PC-3 (cell line): ENCODE data around the gene CHKB. TPM values are rescaled to one million over a fixed set of nuclear protein-coding genes. Genes with fewer than 3 reads are reported as not detected.

Source experiments
- ATAC-seq: fragments of 200-7000 bp; cut with Tn5 transposase; 2 replicates; pipeline ENCODE4 v1.9.1; 2020; ENCODE audit warnings: mild to moderate bottlenecking, moderate library complexity
- BruUV-seq: library from RNA; stranded (reverse); fragments of 400-500 nt; replicated peaks from 2 replicates; lab custom pipeline; 2021; lab: Mats Ljungman, UMichigan
- CTCF ChIA-PET: fragments of 300-600 bp; sonication (Branson Sonifier 250); formaldehyde crosslinking; loops from one replicate; lab custom pipeline; 2022; ENCODE audit warnings: antibody characterized with exemption; lab: Charles Lee
- POLR2A ChIA-PET: fragments of 300-600 bp; sonication (Branson Sonifier 250); formaldehyde crosslinking; loops from one replicate; lab custom pipeline; 2022; ENCODE audit warnings: antibody characterized with exemption; ENCODE audit not compliant: unreplicated experiment; lab: Charles Lee
- DNase-seq: peaks from one replicate; pipeline ENCODE4 v3.0.0-alpha.2; 2015
- H2AFZ ChIP-seq: fragments of 300-600 bp; sonication (generic); 2 replicates; pipeline ENCODE4 v1.6.0; 2016; ENCODE audit warnings: antibody characterized with exemption, low read length
- H3F3A ChIP-seq: fragments of 300-600 bp; sonication (generic); one replicate; pipeline ENCODE4 v1.6.0; 2017; ENCODE audit warnings: antibody characterized with exemption, low read length, control low read depth, mild to moderate bottlenecking; ENCODE audit not compliant: unreplicated experiment
- H3K27ac ChIP-seq: fragments of 300-600 bp; sonication (generic); 2 replicates; pipeline ENCODE4 v1.5.1; 2016; ENCODE audit warnings: mild to moderate bottlenecking, low read length
- H3K27me3 ChIP-seq: fragments of 300-600 bp; sonication (generic); 2 replicates; pipeline ENCODE4 v1.6.1; 2016; ENCODE audit warnings: low read length, mixed read lengths
- H3K36me3 ChIP-seq: fragments of 300-600 bp; sonication (generic); 2 replicates; pipeline ENCODE4 v1.6.1; 2016; ENCODE audit warnings: low read depth, mixed run types, low read length, mixed read lengths
- H3K4me1 ChIP-seq: fragments of 300-600 bp; sonication (generic); 2 replicates; pipeline ENCODE4 v1.5.1; 2016; ENCODE audit warnings: low read length; ENCODE audit not compliant: insufficient read depth
- H3K4me2 ChIP-seq: fragments of 300-600 bp; sonication (generic); 2 replicates; pipeline ENCODE4 v1.6.0; 2016; ENCODE audit warnings: low read length
- H3K4me3 ChIP-seq: fragments of 300-600 bp; sonication (generic); 2 replicates; pipeline ENCODE4 v1.5.1; 2016; ENCODE audit warnings: mild to moderate bottlenecking, low read length, mixed read lengths
- H3K79me2 ChIP-seq: fragments of 300-600 bp; sonication (generic); 2 replicates; pipeline ENCODE4 v1.6.1; 2017; ENCODE audit warnings: low read length, mixed read lengths
- H3K9ac ChIP-seq: fragments of 300-600 bp; sonication (generic); 2 replicates; pipeline ENCODE4 v1.6.0; 2016; ENCODE audit warnings: mild to moderate bottlenecking, low read length
- H3K9me2 ChIP-seq: fragments of 300-600 bp; sonication (generic); replicated peaks from 2 replicates; pipeline ENCODE4 v1.6.1; 2016; ENCODE audit warnings: mixed run types, low read length, mixed read lengths
- H3K9me3 ChIP-seq: fragments of 300-600 bp; sonication (generic); 2 replicates; pipeline ENCODE4 v1.6.1; 2016; ENCODE audit warnings: low read length, mixed read lengths
- H4K20me1 ChIP-seq: fragments of 300-600 bp; sonication (generic); 2 replicates; pipeline ENCODE4 v1.6.1; 2016; ENCODE audit warnings: low read length, mixed read lengths
- EZH2 ChIP-seq: fragments of 300-600 bp; sonication (generic); IDR thresholded peaks from one replicate; pipeline ENCODE4 v1.6.1; 2017; ENCODE audit warnings: antibody characterized with exemption, mild to moderate bottlenecking, low read length; ENCODE audit not compliant: unreplicated experiment
- EZH2phosphoT487 ChIP-seq: fragments of 300-600 bp; sonication (generic); IDR thresholded peaks from 2 replicates; pipeline ENCODE4 v1.6.1; 2018; ENCODE audit warnings: mild to moderate bottlenecking, antibody characterized with exemption, low read length, borderline replicate concordance
- intact Hi-C: fragments of 100-400 bp; cut with micrococcal nuclease; formaldehyde crosslinking; loops from 2 replicates; pipeline ENCODE4 v1.9.0; 2023
- total RNA-seq: library from RNA; depleted of rRNA; stranded (reverse); fragments of >200 nt; gene quantifications from 2 replicates; pipeline ENCODE4 v1.2.3, GENCODE V29; 2014
- TF ChIP-seq, protein P1 (sequence below): fragments of 300-600 bp; sonication (generic); conservative IDR thresholded peaks from 2 replicates; pipeline ENCODE4 v1.5.1; 2017; ENCODE audit warnings: antibody characterized with exemption, low read depth, mild to moderate bottlenecking, low read length

CHKB gene
- total RNA-seq, 1 experiment from 2014 or later = 31.5 TPM

DNA sequence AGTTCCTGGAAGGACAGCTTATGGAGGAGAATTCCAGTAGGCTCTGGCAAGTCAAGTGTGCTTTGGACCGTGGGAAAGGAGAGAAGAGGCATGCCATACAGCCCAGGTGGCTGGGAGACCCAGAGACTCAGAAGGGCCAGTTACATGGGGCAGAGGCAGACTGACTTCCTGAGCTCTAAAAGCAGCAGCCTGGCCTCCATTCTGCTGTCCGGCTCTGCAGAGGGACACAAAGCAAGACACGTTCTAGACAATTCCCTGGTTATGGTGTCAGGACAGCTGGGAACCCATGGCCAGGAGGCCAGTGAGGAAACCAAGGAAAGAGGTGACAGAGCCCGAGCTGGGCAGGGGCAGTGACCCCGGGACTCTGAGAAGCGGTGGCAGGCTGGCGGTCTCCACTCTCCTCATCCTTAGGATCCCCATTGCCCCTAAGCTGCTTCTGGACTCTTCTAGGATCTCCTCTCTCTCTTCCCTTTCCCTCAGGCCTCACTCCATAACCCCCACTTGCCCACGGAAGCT, 7.2 kb downstream of the CHKB start:
- H4K20me1 ChIP-seq = no peaks in the 10 kb centered on the region
- no peak overlapping the region for H3K4me2 ChIP-seq
- no peaks in the 10 kb centered on the region for H3K27me3 ChIP-seq
- H2AFZ ChIP-seq = no peak overlapping the region
- ChIA-PET CTCF (no interaction called here), POLR2A (no interaction called here)
- no peak for DNase-seq
- H3K36me3 ChIP-seq = no peaks in the 10 kb centered on the region
- no peaks in the 10 kb centered on the region for H3F3A ChIP-seq
- no peak for ATAC-seq
- no peaks in the 10 kb centered on the region for H3K79me2 ChIP-seq
- no peak overlapping the region for H3K4me3 ChIP-seq
- H3K9me2 ChIP-seq = no peaks in the 10 kb centered on the region
- BruUV-seq = no TSS peak
- no peak for TF ChIP-seq EZH2phosphoT487
- TF ChIP-seq, protein P1, sequence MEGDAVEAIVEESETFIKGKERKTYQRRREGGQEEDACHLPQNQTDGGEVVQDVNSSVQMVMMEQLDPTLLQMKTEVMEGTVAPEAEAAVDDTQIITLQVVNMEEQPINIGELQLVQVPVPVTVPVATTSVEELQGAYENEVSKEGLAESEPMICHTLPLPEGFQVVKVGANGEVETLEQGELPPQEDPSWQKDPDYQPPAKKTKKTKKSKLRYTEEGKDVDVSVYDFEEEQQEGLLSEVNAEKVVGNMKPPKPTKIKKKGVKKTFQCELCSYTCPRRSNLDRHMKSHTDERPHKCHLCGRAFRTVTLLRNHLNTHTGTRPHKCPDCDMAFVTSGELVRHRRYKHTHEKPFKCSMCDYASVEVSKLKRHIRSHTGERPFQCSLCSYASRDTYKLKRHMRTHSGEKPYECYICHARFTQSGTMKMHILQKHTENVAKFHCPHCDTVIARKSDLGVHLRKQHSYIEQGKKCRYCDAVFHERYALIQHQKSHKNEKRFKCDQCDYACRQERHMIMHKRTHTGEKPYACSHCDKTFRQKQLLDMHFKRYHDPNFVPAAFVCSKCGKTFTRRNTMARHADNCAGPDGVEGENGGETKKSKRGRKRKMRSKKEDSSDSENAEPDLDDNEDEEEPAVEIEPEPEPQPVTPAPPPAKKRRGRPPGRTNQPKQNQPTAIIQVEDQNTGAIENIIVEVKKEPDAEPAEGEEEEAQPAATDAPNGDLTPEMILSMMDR = no peak
- no peak overlapping the region for H3K9ac ChIP-seq
- intact Hi-C loops = no loop called here
- no peak overlapping the region for H3K27ac ChIP-seq
- H3K4me1 ChIP-seq = no peaks in the 10 kb centered on the region
- H3K9me3 ChIP-seq = no peaks in the 10 kb centered on the region

DNA sequence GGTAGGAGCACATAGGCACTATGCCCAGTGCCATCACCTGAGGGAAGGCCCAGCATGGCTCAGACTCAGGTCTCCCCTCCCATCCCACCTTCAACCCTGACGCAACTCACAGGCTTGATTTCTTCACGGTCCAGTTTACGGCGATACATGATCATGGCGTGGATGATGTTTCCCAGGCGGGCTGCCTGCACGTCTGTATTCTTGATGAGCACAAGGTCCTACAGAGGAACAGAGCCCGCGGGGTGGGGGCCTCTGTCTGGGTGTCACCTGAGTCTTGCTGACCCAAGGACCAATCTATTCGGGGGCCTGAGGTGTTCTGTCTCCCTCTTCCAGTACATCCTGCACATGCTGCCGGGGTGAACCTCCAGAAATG, 8.3 kb downstream of the CHKB start:
- H3K9ac ChIP-seq = no peak overlapping the region
- CTCF ChIA-PET = interaction anchor here (0.5 kb wide), 1 partner anchor 46 kb away, joined by 3 read pairs; no protein-coding TSS in a partner anchor
- no peaks in the 10 kb centered on the region for H3F3A ChIP-seq
- no peak overlapping the region for H2AFZ ChIP-seq
- TF ChIP-seq, protein P1 = no peak
- TF ChIP-seq EZH2phosphoT487 = no peak
- no peak for TF ChIP-seq EZH2
- no TSS peak for BruUV-seq
- no peaks in the 10 kb centered on the region for H3K9me2 ChIP-seq
- H3K4me3 ChIP-seq = no peak overlapping the region
- H3K79me2 ChIP-seq = no peaks in the 10 kb centered on the region
- H4K20me1 ChIP-seq = no peaks in the 10 kb centered on the region
- POLR2A ChIA-PET = interaction anchor here (0.6 kb wide), 1 partner anchor 12 kb away, joined by 3 read pairs; the partner anchor contains the start of gene SYCE3
- no peak overlapping the region for H3K4me2 ChIP-seq
- no peak for DNase-seq
- ATAC-seq = no peak
- intact Hi-C loops = no loop called here
- H3K27ac ChIP-seq = no peak overlapping the region
- H3K36me3 ChIP-seq = no peaks in the 10 kb centered on the region
- H3K4me1 ChIP-seq = no peaks in the 10 kb centered on the region
- H3K27me3 ChIP-seq = no peaks in the 10 kb centered on the region
- H3K9me3 ChIP-seq = no peaks in the 10 kb centered on the region

DNA sequence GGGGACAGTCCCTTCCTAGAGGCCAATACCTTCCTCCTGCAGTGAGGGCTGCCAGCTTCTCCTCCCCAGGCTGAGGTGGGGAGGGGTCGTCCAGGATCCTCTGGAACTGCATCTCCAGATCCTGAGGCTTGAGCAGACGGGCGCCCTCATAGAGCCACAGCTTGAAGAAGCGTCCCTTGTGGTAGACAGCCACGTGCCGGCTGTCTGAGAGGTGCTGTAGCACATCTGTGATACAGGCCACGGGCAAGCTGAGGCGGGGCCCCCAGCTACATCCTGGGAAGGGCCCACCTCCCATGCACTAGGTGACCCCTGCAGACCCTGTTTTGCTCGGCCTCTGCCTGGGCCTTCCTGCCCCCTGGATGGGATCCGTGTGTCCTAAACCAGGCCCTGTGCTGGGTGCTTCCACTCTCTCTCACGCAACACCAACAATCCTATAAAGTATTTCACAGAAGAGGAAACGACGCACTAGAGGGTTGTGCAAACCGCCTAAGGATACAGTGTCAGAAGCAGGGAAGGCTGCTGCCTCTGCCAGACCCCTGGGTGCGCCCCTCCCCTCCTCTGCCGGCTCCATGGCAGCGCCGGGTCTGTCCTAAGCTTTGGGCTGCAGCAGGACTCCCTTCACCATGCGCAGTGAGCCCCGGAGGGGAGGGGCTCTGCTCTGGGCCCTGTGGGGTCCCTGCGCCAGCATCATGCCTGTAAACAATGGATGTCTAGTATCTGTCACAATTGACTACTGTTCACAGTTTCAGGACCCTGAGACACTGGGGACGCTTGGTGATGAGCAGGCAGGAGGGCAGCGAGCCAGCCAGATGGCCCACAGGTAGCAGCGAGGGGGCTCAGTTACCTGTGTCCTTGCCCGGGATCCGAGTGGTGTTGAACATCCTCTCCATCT, 8.9 kb downstream of the CHKB start:
- POLR2A ChIA-PET = interaction anchor here (0.6 kb wide), 1 partner anchor 11 kb away, joined by 3 read pairs; the partner anchor contains the start of gene SYCE3
- H4K20me1 ChIP-seq = no peaks in the 10 kb centered on the region
- intact Hi-C loops = no loop called here

More for the DNA sequence above, 8.9 kb downstream of the CHKB start:
- TF ChIP-seq EZH2phosphoT487 = no peak
- TF ChIP-seq, protein P1 = no peak
- TF ChIP-seq EZH2 = no peak
- H3K4me1 ChIP-seq = no peaks in the 10 kb centered on the region
- H2AFZ ChIP-seq = no peak overlapping the region
- no TSS peak for BruUV-seq
- H3K9me3 ChIP-seq = no peaks in the 10 kb centered on the region
- H3K9me2 ChIP-seq = no peaks in the 10 kb centered on the region
- no peak overlapping the region for H3K9ac ChIP-seq
- CTCF ChIA-PET = interaction anchor here (0.5 kb wide), 1 partner anchor 46 kb away, joined by 3 read pairs; no protein-coding TSS in a partner anchor
- H3K79me2 ChIP-seq = no peaks in the 10 kb centered on the region
- no peak overlapping the region for H3K4me2 ChIP-seq
- H3K36me3 ChIP-seq = no peaks in the 10 kb centered on the region
- DNase-seq (no peak), ATAC-seq (no peak)
- no peaks in the 10 kb centered on the region for H3K27me3 ChIP-seq
- H3K27ac ChIP-seq = no peak overlapping the region
- no peaks in the 10 kb centered on the region for H3F3A ChIP-seq
- no peak overlapping the region for H3K4me3 ChIP-seq
